Femur (tissue), 1 donor: ENCODE measurements around the gene ATAD1.
A peak's percentile ranks its signal among the peaks of the same experiment; 100 is the strongest.
"Not testable (repeated sequence)": the region's sequence is repeated elsewhere in the genome, so short reads cannot be mapped to it uniquely, and the experiment has no call there.

ENCODE experiments used
- DNase-seq: peaks from one replicate; pipeline ENCODE4 v3.0.0-alpha.2; 2017

The ATAD1 gene, protein sequence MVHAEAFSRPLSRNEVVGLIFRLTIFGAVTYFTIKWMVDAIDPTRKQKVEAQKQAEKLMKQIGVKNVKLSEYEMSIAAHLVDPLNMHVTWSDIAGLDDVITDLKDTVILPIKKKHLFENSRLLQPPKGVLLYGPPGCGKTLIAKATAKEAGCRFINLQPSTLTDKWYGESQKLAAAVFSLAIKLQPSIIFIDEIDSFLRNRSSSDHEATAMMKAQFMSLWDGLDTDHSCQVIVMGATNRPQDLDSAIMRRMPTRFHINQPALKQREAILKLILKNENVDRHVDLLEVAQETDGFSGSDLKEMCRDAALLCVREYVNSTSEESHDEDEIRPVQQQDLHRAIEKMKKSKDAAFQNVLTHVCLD

GRCh38 chr10:87817609-87818504 lies at the start of gene ATAD1:
TSS of gene ATAD1 (minus strand) at chr10:87818226. CDS start at chr10:87814599, 3,627 bp downstream.
- DNase-seq, result peak; percentile 90

GRCh38 chr10:87867453-87867852 lies 49.4 kb upstream of the ATAD1 start:
- DNase-seq, result no peak

- DNase-seq, result no peak
Measured at GRCh38 chr10:87866412-87866974, 48.5 kb upstream of the ATAD1 start.

DNA sequence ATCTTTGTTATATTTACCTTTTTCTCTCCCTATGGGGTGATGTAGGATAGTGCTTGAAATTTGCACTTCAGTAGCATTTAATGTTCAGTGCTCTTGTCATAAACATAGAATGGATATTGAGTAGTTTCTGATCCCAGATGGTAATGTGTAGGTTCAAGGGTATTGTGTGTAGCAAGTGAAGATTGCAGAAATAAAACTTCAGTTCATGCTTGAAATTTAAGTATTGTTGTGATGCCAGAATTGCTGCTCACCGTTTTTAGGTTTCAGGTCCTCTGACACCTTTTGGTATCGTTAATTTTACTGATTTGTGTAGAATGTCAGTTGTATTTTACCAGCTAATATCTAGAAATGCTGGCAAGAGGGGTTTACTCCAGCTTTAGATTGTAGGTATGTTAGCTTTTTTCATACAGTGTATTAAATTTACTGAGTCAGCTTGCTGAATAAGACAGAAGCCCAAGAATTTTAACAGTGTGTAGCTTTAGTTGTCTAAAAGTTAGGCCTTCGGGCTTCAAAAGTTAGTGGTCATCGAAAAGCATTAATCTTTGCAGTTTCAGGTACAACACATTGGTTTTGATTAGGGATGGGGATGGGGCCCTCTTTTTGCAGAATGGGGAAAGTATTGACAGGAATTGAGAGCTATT lies 47.3 kb upstream of the ATAD1 start:
- DNase-seq, result no peak

DNA sequence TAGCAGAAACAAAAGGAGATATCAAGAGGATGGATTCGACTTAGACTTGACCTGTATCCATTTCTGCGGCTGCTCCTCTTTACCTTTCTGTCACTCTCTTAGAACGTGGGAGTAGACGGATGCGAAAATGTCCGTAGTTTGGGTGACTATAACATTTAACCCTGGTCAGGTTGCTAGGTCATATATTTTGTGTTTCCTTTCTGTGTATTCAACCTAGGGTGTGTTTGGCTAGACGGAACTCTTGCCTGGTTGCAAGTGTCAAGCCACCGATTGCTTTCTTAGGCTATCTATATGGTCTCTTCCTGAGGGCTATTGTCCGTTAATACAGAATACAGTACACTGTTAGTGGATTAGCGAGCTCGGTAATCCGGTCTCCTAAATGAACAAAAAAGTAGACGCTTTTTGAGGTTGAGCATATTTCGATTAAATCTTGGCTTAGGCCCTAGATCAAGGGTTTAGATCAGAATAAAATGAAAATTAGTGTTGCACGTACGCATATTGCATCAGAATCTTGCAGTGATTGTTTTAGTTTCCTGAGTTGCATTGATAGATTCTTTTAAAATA lies 46.6 kb upstream of the ATAD1 start:
- no peak for DNase-seq

- peak; percentile 46 for DNase-seq
Measured at GRCh38 chr10:87863951-87864495, 46.0 kb upstream of the ATAD1 start.

GRCh38 chr10:87863053-87863943 lies 45.3 kb upstream of the ATAD1 start, which contains the start of the genes KLLN and PTEN:
TSS of gene KLLN (minus strand) at chr10:87863533. CDS start at chr10:87862487, 1,046 bp downstream.
TSS of gene PTEN (plus strand) at chr10:87863625. CDS start at chr10:87864470, 845 bp downstream.
- peak; percentile 95 for DNase-seq

DNA sequence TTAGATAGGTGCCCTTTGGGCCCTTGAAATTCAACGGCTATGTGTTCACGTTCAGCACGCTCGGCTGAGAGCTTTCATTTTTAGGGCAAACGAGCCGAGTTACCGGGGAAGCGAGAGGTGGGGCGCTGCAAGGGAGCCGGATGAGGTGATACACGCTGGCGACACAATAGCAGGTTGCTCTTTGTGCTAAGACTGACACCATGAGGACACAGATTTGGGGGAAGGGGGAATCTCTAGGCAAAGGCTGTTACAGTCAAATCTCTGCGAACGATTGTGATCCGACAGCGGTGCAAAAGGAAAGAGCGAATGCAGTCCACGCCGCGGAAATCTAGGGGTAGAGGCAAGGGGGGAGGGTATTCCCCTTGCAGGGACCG lies 44.6 kb upstream of the ATAD1 start:
- DNase-seq, result no peak

DNA sequence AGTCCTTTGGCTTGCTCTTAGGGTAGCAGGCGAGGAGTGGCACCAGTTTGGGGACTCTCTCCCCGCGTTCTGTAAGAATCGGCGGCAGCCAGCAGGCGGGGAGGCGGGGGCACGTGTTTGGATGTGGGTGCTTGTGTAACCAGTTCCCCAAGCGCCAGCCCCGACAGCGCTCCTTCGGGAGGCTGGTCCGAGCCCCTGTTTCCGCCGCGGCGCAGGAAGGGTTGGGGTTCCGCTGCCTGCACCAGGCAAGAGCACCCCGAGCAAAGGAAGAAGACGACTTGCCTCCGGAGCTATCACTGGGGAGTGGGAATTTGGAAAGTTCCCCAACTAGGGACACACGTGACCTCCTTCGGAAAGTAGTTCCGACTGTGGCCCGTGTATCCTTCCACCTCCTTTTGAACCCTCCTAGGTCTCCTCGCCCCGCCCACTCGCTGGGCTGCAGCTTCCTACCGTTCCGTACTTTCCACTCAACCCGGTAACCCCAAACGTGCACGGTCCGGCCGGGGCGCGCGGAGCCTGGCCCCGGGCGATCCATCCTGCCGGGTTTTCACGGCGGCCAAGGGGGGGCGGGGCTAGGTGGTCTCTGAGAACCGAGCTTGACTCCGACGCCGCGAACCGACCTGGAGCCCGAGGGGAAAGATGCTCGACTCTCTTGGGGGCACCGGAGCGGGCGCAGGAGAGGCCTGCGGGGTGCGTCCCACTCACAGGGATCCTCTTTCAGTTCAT lies 44.1 kb upstream of the ATAD1 start:
- peak; percentile 97 for DNase-seq

GRCh38 chr10:87861566-87861952 lies 43.5 kb upstream of the ATAD1 start:
- peak; percentile 66 for DNase-seq

- DNase-seq, result no peak
Measured at GRCh38 chr10:87860816-87861403, 42.9 kb upstream of the ATAD1 start.

DNA sequence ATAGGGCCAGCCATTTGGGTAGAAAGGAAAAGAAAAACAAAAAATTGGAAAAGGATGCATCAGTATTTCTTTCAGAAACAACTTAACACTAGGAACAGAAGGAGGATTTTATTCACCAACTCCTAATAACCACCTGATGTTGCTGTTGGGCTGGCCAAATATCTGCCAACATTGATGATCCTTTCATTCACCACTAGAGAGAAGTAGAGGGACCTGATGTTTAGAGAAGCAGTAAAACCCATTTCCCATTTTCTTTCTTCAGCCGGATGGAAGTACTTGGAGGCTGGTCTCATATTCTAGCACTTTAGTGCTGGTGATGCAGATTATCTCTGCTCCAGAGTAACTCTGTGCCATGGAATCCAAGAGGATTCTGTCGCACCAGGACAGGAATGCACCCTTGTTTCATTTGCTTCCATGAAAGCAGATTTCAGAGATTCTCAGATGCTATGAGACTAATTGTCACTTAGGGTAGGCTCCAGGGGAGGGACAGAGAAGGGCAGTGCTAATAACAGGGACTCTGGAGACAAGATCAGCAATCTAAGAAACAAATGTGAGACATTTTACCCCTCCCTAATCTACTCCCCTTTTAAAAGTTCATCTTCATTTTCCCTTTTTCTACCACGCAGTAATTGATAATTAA lies 42.2 kb upstream of the ATAD1 start:
- peak; percentile 34 for DNase-seq

DNA sequence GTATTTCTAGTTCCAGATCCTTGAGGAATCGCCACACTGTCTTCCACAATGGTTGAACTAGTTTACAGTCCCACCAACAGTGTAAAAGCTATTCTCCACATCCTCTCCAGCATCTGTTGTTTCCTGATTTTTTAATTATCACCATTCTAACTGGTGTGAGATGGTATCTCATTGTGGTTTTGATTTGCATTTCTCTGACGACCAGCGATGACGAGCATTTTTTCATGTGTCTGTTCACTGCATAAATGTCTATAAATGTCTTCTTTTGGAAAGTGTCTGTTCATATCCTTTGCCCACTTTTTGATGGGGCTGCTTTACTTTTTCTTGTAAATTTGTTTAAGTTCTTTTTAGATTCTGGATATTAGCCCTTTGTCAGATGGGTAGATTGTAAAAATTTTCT lies 37.6 kb upstream of the ATAD1 start:
- DNase-seq, result not testable (repeated sequence)

DNA sequence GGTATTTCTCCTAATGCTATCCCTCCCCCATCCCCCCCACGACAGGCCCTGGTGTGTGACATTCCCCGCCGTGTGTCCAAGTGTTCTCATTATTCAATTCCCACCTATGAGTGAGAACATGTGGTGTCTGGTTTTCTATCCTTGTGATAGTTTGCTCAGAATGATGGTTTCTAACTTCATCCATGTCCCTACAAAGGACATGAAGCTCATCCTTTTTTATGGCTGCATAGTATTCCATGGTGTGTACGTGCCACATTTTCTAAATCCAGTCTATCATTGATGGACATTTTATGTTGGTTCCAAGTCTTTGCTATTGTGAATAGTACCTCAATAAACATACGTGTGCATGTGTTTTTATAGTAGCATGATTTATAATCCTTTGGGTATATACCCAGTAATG lies 37.2 kb upstream of the ATAD1 start:
- not testable (repeated sequence) for DNase-seq

DNA sequence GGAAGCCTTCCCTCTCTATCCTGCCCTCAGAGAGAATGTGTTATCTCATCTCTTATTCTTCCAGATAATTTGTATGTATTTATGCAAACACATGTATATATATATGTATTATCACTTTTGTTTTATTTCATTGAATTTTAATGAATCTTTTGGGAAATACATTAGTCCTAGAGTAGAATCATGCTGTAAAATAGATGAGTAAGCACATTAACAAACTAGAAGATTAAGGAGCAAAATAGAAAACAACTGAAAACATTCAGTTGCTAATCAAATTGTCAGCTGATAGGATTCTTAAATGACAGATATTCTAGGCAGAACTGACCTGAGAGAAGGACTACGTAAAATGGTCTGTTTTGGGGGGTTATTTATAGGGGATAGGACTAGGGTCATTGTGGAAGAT lies 34.1 kb upstream of the ATAD1 start:
- DNase-seq, result no peak

DNA sequence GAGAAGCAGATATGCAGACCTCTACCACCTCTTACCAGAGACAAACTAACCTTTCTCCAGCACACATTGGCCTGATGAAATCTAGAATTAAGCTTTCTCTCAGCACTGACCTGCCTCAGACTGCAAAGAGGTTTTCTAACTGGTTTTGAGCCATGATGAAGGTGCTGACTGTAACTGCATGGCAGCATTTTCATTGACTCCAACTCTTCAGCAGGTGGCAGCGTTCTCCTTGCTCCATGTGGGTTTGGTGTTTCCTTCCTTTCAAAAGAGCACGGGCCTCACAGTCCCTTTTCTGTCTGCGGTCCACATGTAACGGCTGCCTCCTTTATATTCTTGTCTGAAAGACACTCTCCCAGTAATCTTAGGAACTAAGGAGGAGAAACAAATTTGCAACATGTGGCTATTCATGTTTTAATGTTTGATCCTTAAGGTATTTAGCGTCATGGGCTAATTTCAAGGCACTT lies 32.7 kb upstream of the ATAD1 start:
- DNase-seq, result peak; percentile 61

DNA sequence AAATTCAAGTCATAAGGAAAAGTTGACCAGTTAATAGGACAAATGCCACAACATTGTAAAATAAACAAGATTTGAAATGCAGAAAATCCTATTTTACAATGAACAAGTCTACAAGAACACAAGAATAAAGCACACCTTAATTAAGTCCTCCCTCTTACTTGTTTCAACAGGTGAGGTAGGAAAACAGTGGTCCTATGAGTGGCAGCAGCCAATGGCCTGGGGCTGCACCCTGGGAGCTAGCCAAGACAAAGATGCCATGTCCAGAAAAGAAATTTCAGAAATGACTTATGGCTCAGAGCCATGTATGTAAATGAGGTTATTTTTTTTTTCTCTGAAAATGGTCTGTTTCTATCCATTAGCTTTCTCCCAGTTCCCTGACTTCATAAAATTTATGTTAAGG lies 31.0 kb upstream of the ATAD1 start:
- DNase-seq, result no peak

GRCh38 chr10:87847550-87847949 lies 29.5 kb upstream of the ATAD1 start:
- DNase-seq, result no peak

DNA sequence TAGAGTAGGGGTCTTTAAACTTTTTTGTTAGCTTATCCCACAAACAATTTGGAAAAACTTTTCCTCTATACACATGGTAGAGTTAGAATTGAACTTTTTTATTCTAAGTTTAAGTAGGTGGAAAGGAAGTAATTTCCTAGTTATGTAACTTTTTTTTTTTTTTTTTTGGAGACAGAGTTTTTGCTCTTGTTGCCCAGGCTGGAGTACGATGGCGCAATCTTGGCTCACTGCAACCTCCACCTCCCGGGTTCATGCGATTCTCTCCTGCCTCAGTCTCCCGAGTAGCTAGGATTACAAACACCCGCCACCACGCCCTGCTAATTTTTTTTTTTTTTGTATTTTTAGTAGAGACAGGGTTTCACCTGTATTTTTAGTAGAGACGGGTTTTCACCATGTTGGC lies 28.7 kb upstream of the ATAD1 start:
- not testable (repeated sequence) for DNase-seq
